ENCODE measurements around the gene NEK1. TPM values are rescaled to one million over a fixed set of nuclear protein-coding genes. Genes with fewer than 3 reads are reported as not detected.
"Not testable (repeated sequence)": the region's sequence is repeated elsewhere in the genome, so short reads cannot be mapped to it uniquely, and the experiment has no call there.

NEK1 gene
- total RNA-seq, 4 donors from 2014 or later = 15.5 to 31.2 (median 20.3) TPM

DNA sequence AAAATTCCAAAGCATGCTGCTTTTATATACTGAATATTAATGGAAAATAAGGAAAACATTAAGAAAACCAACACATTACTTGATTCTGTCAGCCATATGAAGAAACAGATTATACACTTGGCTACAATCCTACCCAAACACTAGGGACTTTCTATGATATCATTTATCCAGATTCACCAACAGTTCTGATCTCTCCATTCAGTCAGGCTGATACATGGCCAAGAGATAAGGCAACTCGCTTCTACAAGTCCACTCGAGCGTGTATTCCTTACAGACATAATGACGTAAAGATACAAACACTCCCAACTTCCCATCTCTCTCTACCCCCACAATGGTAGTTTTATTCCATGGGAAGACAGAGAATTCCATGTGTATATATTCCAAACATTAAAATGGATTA, 44.5 kb downstream of the NEK1 start:
- H3K36me3 ChIP-seq = no peaks in the 10 kb centered on the region
- H3K27ac ChIP-seq = no peak overlapping the region
- no peak for TF ChIP-seq POLR2A (IDR thresholded peaks at IDR 0.05)
- TF ChIP-seq, protein P1, sequence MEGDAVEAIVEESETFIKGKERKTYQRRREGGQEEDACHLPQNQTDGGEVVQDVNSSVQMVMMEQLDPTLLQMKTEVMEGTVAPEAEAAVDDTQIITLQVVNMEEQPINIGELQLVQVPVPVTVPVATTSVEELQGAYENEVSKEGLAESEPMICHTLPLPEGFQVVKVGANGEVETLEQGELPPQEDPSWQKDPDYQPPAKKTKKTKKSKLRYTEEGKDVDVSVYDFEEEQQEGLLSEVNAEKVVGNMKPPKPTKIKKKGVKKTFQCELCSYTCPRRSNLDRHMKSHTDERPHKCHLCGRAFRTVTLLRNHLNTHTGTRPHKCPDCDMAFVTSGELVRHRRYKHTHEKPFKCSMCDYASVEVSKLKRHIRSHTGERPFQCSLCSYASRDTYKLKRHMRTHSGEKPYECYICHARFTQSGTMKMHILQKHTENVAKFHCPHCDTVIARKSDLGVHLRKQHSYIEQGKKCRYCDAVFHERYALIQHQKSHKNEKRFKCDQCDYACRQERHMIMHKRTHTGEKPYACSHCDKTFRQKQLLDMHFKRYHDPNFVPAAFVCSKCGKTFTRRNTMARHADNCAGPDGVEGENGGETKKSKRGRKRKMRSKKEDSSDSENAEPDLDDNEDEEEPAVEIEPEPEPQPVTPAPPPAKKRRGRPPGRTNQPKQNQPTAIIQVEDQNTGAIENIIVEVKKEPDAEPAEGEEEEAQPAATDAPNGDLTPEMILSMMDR (IDR thresholded peaks at IDR 0.05) = no peak
- no peaks in the 10 kb centered on the region for H3K9me3 ChIP-seq
- no peak for DNase-seq
- peaks cover 0 to 7% of the 10 kb centered on the region in 2 donors for H3K4me1 ChIP-seq
- H3K4me3 ChIP-seq (replicated peaks in 1 of 3) = no peak overlapping the region
- H3K27me3 ChIP-seq = no peaks in the 10 kb centered on the region
- 88 to 90% methylated on average over 4 of the region's 4 CpGs for WGBS, 2 donors
- intact Hi-C loops (cut with DNase I) = no loop called here

DNA sequence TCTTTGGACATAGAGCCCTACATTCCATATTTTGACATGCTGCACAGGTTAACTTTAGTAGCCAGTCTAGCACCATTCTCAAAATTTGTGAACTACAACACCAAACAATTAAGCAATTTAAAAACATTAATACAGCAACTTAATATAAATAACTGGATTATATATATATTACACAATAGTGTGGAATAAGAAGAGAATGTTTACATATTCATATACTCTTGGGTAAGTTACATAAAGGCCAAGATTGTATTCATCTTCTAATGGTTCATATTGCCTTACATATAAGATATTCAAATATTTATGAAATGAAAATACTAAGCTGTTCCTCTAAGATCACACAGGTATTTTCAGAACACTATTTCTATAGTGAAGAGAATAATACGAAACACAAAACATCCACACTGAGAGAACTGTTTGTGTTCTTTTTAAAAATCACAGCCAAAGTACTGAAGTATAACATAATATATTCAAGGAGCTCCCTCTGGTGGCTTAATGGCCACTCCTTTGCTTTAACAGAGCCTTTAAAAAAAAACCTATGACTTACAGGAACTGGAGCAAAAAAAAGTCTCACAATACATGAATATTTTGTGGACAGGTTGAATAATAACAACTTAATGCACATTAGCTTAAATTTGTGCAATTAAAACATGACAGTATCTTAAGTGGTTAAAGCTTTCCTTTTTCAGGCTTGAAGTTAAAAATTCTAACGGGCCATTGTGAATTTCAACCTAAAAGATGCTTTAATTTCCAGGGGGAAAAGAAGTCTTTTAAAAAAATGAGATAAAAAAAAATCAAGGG, 46.2 kb downstream of the NEK1 start:
- Histone ChIP-seq H3K27ac (no peak overlapping the region), H3K4me3 (replicated peaks in 1 of 3) (no peak overlapping the region), H3K4me1 (peaks cover 0 to 1% of the 10 kb centered on the region in 2 donors), H3K36me3 (no peaks in the 10 kb centered on the region), H3K9me3 (no peaks in the 10 kb centered on the region), H3K27me3 (no peaks in the 10 kb centered on the region)
- TF ChIP-seq POLR2A (IDR thresholded peaks at IDR 0.05) = no peak
- TF ChIP-seq, protein P1 (IDR thresholded peaks at IDR 0.05) = peak; percentile 27 to 65 (median 43)
- intact Hi-C loops (cut with DNase I) = no loop called here
- DNase-seq = peak; percentile 29 to 35
- WGBS, 2 donors = 43 to 53% methylated on average over 2 of the region's 2 CpGs

DNA sequence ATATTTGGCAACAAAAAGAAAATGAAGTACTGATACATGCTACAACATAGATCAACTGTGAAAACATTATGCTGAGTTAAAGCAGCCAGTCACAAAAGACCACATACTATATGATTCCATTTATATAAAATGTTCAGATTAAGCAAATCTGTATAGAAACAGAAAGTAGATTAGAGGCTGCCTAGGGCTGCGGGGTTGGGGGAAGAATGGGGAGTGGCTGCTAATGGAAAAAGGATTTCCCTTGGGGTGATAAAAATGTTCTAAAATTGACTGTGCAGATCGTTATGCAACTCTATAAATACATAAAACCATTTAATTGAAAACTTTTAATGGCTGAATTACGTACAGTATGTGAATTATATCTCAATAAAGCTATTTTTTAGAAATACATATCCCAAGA, 46.8 kb downstream of the NEK1 start:
- Histone ChIP-seq H3K4me1 (no peaks in the 10 kb centered on the region), H3K9me3 (no peaks in the 10 kb centered on the region), H3K4me3 (replicated peaks in 1 of 3) (no peak overlapping the region), H3K36me3 (no peaks in the 10 kb centered on the region), H3K27me3 (no peaks in the 10 kb centered on the region), H3K27ac (no peak overlapping the region)
- 68 to 69% methylated on average over 3 of the region's 3 CpGs for WGBS, 2 donors
- intact Hi-C loops (cut with DNase I) = no loop called here
- DNase-seq = no peak
- TF ChIP-seq, protein P1 (IDR thresholded peaks at IDR 0.05) = no peak

DNA sequence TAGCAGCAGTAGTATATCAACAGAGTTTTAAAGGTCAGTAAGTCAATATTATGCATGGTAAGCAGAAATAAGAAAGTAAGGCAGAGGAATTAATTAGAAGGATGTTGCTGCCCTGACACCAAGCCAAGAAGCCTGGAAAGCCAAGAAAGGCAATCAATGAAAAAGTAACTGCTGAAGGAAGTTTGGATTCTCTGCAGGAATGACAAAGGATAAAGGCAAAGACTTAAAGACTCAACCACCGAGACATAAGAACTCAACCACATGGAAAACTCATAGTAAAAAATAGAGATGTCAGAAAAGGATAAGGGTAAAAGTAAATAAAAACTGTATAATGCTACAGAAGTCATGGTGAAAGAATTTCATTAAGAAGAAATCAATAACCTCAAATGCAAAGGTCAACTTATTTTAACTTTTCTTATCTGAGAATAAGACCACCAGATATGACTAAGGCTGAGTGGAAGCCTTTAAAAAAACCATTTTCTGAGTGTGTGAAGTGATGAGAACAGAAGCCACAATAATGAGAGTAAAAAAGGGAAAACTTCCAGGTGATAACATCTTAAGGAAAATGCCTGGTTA, 55.2 kb downstream of the NEK1 start:
- TF ChIP-seq, protein P1 (IDR thresholded peaks at IDR 0.05) = no peak
- TF ChIP-seq POLR2A (IDR thresholded peaks at IDR 0.05) = no peak
- Histone ChIP-seq H3K4me3 (replicated peaks in 1 of 3) (no peak overlapping the region), H3K27ac (no peak overlapping the region), H3K27me3 (no peaks in the 10 kb centered on the region), H3K4me1 (no peaks in the 10 kb centered on the region), H3K36me3 (peaks cover 3 to 24% of the 10 kb centered on the region in 2 donors), H3K9me3 (no peaks in the 10 kb centered on the region)
- intact Hi-C loops (cut with DNase I) = no loop called here
- DNase-seq = no peak
- WGBS, 2 donors = 80 to 90% methylated on average over 1 of the region's 1 CpG

DNA sequence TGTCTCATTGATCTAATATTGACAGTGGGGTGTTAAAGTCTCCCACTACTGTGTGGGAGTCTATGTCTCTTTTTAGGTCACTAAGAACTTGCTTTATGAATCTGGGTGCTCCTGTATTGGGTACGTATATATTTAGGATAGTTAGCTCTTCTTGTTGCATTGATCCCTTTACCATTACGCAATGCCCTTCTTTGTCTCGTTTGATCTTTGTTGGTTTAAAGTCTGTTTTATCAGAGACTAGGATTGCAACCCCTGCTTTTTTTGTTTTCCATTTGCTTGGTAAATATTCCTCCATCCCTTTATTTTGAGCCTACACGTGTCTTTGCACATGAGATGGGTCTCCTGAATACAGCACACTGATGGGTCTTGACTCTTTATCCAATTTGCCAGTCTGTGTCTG, 65.8 kb downstream of the NEK1 start:
- H3K9me3 ChIP-seq; intact Hi-C loops (cut with DNase I); H3K4me1 ChIP-seq; H3K27ac ChIP-seq; H3K4me3 ChIP-seq (replicated peaks in 1 of 3); DNase-seq; H3K36me3 ChIP-seq; H3K27me3 ChIP-seq: not testable (repeated sequence)
- WGBS, 2 donors = 96 to 97% methylated on average over 4 of the region's 4 CpGs
